K562 treated with DMSO at 1 percent for 48 hours (cell line): ENCODE results near the gene UPK3B. TPM values are rescaled to one million over a fixed set of nuclear protein-coding genes. Genes with fewer than 3 reads are reported as not detected.

Source experiments
- total RNA-seq: library from RNA; unstranded; fragments of 300-600 nt; gene quantifications from 2 replicates; pipeline ENCODE4 v1.2.3, GENCODE V29; 2022; ENCODE audit warnings: low replicate concordance; ENCODE audit errors: extremely low read depth

The UPK3B gene
- not detected in 2 replicates for total RNA-seq

GRCh38 chr7:76509931-76510877, at the start of gene UPK3B:
UPK3B (plus strand) TSS chr7:76510552; CDS start chr7:76510653, 101 bp downstream.

DNA sequence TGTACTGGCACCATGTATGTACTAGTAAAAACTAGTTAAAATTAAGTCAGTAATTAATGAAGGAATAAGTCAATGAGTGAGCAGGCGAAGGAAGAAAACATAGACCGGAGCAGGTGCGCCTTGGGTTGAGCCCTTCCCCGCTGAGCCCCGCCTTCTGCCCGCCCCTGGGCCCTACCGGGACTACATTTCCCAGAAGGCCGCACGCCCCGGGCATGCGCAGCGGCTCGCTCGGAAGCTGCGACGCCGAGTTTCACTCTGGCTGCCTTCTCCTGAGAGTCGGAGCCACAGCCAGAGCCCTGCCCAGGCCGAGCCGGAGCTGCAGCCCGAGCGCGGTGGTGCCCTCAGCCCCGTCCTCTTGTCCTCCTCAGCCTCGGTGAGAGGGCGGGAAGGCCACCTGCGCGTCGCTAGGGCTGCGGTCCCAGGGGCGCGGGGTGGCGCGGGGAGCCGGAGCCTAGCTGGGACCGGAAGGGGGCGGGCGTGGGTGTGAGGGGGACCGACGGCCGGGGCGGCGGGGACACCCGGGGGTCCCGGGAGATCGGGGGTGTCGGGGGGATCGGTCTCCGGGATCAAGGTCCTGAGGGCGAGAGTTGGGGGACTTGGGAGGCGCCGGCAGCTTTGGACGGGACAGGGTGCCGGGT, 48.8 kb upstream of the UPK3B start, which contains the start of gene DTX2:
Gene DTX2, plus strand, starts transcription at position 246 of the 638 bp plus-strand sequence. CDS start 18,801 bp downstream, outside the sequence.

DNA sequence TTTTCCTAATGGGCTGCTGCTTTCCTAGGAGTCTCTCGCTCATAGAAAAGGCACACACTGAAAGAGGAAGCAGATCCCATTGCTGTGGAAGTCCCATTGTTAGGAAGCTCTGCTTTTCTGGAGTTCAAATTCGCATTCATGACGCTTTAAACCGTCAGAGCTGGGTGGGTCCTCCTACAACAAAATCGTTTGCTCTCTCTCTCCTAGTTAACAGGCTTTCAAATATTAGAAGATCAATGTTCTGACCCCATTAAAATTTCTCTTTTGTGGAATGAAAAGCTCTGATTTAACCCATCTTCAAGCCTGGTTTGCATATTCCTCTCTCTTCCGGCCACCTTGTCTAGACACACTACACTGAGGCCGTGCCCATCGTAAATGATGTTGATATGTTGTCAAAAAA, 32.8 kb downstream of the UPK3B start, which contains the start of gene SPDYE16:
Gene SPDYE16, minus strand, starts transcription at position 101 of the 400 bp plus-strand sequence. CDS start 1,838 bp downstream, outside the sequence.

Other genes starting within 250 kb of the UPK3B start
- 595 TPM in 1 of 2 replicates, not detected in the other for gene HSPB1, start 207.9 kb upstream of the UPK3B start, total RNA-seq
- gene YWHAG, start 151.6 kb upstream of the UPK3B start, total RNA-seq: 130 TPM in 1 of 2 replicates, not detected in the other
- not detected in 2 replicates for gene SSC4D, start 100.9 kb upstream of the UPK3B start, total RNA-seq
- not detected in 2 replicates for gene ZP3, start 85.6 kb upstream of the UPK3B start, total RNA-seq
- not detected in 2 replicates for gene DTX2, start 48.8 kb upstream of the UPK3B start, total RNA-seq
- gene SPDYE16, start 32.7 kb downstream of the UPK3B start, total RNA-seq: not detected in 2 replicates
- gene POMZP3, start 116.7 kb downstream of the UPK3B start, total RNA-seq: not detected in 2 replicates